Measurements from ENCODE around the gene FCER2.
A peak's percentile ranks its signal among the peaks of the same experiment; 100 is the strongest.

FCER2 gene

DNA sequence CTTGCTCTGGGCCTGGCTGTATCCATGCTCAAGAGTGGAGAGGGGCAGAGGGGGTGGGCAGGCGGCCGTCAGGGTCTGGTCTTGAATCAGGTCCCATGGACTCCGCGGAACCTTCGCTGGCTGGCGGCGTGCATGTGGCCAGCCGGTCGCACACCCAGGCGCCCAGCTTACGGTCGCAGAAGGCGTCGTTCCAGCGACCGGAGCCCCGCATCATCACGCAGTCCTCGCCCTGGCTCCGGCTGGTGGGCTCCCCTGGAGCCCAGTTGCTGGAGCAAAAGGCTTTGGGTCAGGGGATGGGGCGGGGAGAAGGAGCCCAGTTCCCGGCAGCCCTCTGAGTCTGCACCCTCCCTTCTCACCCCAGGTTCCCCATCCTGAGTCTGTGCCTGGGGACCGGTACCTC lies 12.8 kb downstream of the FCER2 start:
- Histone ChIP-seq H3K27me3 (ENCODE audit: control insufficient read depth, insufficient read depth, low read length, poor library complexity, severe bottlenecking) (no peaks in the 10 kb centered on the region), H3K4me3 (ENCODE audit: insufficient read depth, low read depth, low read length) (no peak overlapping the region), H3K9me3 (ENCODE audit: control insufficient read depth, low read length) (no peaks in the 10 kb centered on the region), H3K4me1 (ENCODE audit: control insufficient read depth, insufficient read depth, low read length) (no peaks in the 10 kb centered on the region), H3K36me3 (ENCODE audit: control insufficient read depth, insufficient read depth, low read length) (peaks cover 3% of the 10 kb centered on the region), H3K27ac (ENCODE audit: insufficient read depth, low read depth, low read length, poor library complexity, severe bottlenecking) (no peak overlapping the region)
- WGBS, 2 experiments, result 85 to 86% methylated on average over 22 to 23 of the region's 23 CpGs

DNA sequence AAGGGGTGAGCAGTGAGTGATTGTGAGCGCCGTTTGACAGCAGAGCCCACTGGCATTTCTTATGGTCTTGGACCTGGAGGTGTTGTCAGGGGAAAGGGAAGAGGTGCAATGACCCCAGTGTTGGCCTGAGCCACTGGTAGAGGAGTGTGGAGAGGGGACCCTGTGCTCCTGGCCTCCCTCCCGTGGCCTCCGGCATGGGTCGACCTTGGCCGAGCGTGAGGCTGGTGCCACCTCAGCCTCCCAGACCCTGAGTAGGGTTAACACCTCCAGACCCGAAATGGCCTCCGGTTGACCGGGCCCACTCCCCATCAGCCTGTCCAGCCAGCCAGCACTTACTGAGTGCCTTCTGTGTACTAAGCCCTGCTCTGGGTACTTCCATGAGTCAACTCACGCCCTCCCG lies 14.8 kb downstream of the FCER2 start:
- no peaks in the 10 kb centered on the region for H3K9me3 ChIP-seq (ENCODE audit: control insufficient read depth, low read length)
- H3K36me3 ChIP-seq (ENCODE audit: control insufficient read depth, insufficient read depth, low read length), result peaks cover 21% of the 10 kb centered on the region
- H3K27ac ChIP-seq (ENCODE audit: insufficient read depth, low read depth, low read length, poor library complexity, severe bottlenecking), result no peak overlapping the region
- H3K4me1 ChIP-seq (ENCODE audit: control insufficient read depth, insufficient read depth, low read length), result no peaks in the 10 kb centered on the region
- H3K4me3 ChIP-seq (ENCODE audit: insufficient read depth, low read depth, low read length), result no peak overlapping the region
- 89 to 92% methylated on average over 12 of the region's 12 CpGs for WGBS, 2 experiments
- no peaks in the 10 kb centered on the region for H3K27me3 ChIP-seq (ENCODE audit: control insufficient read depth, insufficient read depth, low read length, poor library complexity, severe bottlenecking)

DNA sequence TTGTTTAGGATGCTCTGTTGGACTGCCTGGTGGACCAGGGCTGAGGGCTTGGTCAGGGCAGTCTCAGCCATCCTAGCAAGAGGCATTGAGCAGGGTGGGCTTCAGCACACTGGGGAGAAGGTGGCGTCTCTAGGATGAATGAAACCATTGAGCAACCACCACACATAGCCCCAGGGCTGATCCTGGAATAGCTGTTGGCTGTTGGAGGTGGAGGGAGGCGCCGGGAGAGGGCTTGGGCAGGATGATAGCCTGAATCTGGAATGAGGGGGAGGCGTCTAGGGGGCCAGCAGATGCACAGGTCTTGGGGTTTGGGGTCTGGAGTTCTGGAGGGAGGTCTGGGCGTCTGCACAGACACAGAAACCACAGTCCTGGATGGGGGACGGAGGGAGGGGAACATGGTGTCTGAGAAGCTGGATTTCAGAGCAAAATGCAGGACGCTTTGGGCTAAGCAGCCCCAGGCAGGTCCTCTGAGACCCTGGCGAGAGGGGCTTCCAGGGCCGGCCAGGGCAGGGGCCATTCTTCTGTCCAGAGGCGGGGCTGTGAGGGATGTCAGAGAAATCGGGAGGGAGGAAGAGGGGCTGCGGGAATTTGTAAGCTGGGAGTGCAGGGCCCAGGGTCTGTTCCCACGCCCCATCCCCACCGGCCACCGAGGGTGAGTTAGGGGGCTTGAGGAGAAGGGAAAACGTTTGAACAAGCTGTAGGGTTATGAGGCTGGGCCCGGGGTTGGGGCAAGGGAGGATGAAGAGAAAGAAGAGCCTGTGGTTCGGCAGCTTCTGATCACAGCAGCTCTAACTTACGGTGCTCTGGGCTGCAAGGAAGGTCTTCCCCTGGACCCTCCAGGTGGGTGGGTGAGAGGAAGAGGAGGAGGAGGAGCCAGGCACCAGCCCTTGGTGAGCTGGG lies 16.1 kb downstream of the FCER2 start:
- WGBS, 2 experiments, result 67 to 68% methylated on average over 19 of the region's 19 CpGs
- no peaks in the 10 kb centered on the region for H3K27me3 ChIP-seq (ENCODE audit: control insufficient read depth, insufficient read depth, low read length, poor library complexity, severe bottlenecking)
- H3K4me1 ChIP-seq (ENCODE audit: control insufficient read depth, insufficient read depth, low read length), result no peaks in the 10 kb centered on the region
- no peak overlapping the region for H3K4me3 ChIP-seq (ENCODE audit: insufficient read depth, low read depth, low read length)
- no peaks in the 10 kb centered on the region for H3K9me3 ChIP-seq (ENCODE audit: control insufficient read depth, low read length)
- H3K36me3 ChIP-seq (ENCODE audit: control insufficient read depth, insufficient read depth, low read length), result peaks cover 22% of the 10 kb centered on the region
- no peak overlapping the region for H3K27ac ChIP-seq (ENCODE audit: insufficient read depth, low read depth, low read length, poor library complexity, severe bottlenecking)

DNA sequence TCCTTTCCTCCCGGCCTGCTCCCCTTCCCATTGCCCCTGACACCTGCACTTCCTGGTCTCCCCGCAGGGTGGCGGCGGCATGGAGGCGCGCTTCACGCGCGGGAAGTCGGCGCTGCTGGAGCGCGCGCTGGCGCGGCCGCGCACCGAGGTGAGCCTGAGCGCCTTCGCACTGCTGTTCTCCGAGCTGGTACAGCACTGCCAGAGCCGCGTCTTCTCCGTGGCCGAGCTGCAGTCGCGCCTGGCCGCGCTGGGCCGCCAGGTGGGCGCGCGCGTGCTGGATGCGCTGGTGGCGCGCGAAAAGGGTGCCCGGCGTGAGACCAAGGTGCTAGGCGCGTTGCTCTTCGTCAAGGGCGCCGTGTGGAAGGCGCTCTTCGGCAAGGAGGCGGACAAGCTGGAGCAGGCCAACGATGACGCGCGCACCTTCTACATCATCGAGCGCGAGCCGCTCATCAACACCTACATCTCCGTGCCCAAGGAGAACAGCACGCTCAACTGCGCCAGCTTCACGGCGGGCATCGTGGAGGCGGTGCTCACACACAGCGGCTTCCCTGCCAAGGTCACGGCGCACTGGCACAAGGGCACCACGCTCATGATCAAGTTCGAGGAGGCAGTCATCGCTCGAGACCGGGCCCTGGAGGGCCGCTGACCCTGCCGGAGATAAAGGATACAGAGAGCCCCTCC lies 19.6 kb downstream of the FCER2 start:
- peaks cover 21% of the 10 kb centered on the region for H3K27me3 ChIP-seq (ENCODE audit: control insufficient read depth, insufficient read depth, low read length, poor library complexity, severe bottlenecking)
- H3K9me3 ChIP-seq (ENCODE audit: control insufficient read depth, low read length), result no peaks in the 10 kb centered on the region
- H3K4me1 ChIP-seq (ENCODE audit: control insufficient read depth, insufficient read depth, low read length), result peaks cover 3% of the 10 kb centered on the region
- no peak overlapping the region for H3K27ac ChIP-seq (ENCODE audit: insufficient read depth, low read depth, low read length, poor library complexity, severe bottlenecking)
- H3K36me3 ChIP-seq (ENCODE audit: control insufficient read depth, insufficient read depth, low read length), result peaks cover 22% of the 10 kb centered on the region
- peak overlapping the region; percentile 98 for H3K4me3 ChIP-seq (ENCODE audit: insufficient read depth, low read depth, low read length)
- 94 to 96% methylated on average over 74 of the region's 74 CpGs for WGBS, 2 experiments

DNA sequence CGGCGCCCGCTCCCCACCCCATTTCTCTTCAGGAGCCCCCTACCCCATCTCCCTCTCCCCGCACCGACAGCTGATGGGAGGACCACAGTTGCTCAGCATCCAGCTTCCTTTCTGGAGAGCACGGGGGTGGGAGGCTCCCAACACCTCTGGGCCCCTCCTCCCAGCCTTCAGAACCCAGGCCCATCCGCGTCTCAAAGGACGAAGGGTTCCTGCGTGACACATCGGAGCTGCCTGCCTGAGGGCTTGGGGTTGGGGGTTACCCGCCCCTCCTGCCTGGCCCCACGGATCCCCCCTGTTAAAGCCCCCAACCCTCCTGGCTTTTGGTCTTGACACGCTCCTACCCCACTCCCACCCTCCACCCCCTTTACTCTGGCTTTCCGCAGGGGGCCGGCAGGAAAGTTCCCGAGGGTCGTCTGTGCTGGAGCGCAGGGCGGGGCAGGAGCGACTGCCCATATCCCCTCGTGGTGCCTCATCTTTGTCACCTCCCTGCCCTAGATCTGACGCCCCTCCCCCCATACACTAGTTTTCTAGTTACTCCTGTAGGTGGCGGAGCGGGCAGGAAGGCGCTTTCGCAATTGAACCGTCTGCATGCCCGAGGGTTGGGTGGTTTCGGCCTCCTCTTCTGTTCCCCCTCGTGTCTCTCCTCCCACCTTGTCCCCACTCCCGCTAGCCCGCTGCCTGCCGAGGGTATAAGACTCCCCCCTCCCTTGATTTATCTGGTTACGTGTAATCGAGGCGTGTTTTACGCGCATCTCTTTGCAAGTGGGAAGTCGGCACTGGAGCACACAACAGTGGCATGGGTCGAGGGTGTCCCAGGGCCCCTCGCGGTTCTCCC lies 20.4 kb downstream of the FCER2 start:
- peak overlapping the region; percentile 98 for H3K4me3 ChIP-seq (ENCODE audit: insufficient read depth, low read depth, low read length)
- peaks cover 22% of the 10 kb centered on the region for H3K36me3 ChIP-seq (ENCODE audit: control insufficient read depth, insufficient read depth, low read length)
- no peaks in the 10 kb centered on the region for H3K9me3 ChIP-seq (ENCODE audit: control insufficient read depth, low read length)
- peaks cover 3% of the 10 kb centered on the region for H3K4me1 ChIP-seq (ENCODE audit: control insufficient read depth, insufficient read depth, low read length)
- WGBS, 2 experiments, result 24 to 25% methylated on average over 43 of the region's 43 CpGs
- peaks cover 28% of the 10 kb centered on the region for H3K27me3 ChIP-seq (ENCODE audit: control insufficient read depth, insufficient read depth, low read length, poor library complexity, severe bottlenecking)
- no peak overlapping the region for H3K27ac ChIP-seq (ENCODE audit: insufficient read depth, low read depth, low read length, poor library complexity, severe bottlenecking)

DNA sequence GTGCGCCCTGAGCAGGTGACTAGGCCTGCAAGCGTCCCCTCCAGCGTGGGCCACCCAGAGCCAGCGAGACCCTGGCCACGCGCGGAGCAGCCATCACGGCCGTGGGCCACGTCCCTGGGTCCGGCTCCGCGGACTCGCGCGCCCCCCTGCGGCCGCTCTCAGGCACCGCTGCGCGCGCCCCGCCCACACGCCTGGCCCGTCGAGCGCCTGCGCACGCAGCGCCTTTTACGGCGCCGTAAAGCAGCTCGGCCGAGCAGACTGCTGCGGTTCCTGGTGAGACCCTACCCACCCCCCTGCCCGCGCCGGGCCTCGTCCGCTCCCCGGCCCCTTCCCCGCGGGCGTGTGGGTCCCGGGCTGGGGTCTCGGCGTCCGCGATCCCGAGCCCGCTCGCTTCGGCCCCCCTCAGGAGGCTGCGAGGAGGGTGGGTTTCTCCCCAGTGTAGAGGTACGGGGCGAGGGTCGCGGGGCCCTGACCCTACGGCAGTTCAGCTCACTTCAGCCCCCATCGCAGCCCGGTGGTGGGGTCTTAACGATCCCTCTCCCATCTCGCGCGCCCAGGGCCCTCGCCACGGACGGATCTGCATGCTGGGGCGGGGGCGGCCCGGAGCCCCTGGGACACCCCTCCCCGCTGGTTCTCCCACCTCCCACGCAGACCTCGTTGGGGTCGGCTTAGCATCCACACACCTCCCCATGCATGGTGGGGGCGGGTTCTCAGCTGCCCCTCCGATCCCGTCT lies 21.2 kb downstream of the FCER2 start, which contains the start of gene TRAPPC5:
TSS of gene TRAPPC5 (plus strand) at position 228 of the 734 bp plus-strand sequence. CDS start 1,421 bp downstream, outside the sequence.
- Histone ChIP-seq H3K27me3 (ENCODE audit: control insufficient read depth, insufficient read depth, low read length, poor library complexity, severe bottlenecking) (peaks cover 36% of the 10 kb centered on the region), H3K4me3 (ENCODE audit: insufficient read depth, low read depth, low read length) (peak within 1 kb of the TSS; percentile 98), H3K27ac (ENCODE audit: insufficient read depth, low read depth, low read length, poor library complexity, severe bottlenecking) (no peak within 1 kb of the TSS), H3K36me3 (ENCODE audit: control insufficient read depth, insufficient read depth, low read length) (peaks cover 22% of the 10 kb centered on the region), H3K4me1 (ENCODE audit: control insufficient read depth, insufficient read depth, low read length) (peaks cover 3% of the 10 kb centered on the region), H3K9me3 (ENCODE audit: control insufficient read depth, low read length) (no peaks in the 10 kb centered on the region)
- WGBS, 2 experiments, result 0% methylated on average over 79 of the region's 79 CpGs

DNA sequence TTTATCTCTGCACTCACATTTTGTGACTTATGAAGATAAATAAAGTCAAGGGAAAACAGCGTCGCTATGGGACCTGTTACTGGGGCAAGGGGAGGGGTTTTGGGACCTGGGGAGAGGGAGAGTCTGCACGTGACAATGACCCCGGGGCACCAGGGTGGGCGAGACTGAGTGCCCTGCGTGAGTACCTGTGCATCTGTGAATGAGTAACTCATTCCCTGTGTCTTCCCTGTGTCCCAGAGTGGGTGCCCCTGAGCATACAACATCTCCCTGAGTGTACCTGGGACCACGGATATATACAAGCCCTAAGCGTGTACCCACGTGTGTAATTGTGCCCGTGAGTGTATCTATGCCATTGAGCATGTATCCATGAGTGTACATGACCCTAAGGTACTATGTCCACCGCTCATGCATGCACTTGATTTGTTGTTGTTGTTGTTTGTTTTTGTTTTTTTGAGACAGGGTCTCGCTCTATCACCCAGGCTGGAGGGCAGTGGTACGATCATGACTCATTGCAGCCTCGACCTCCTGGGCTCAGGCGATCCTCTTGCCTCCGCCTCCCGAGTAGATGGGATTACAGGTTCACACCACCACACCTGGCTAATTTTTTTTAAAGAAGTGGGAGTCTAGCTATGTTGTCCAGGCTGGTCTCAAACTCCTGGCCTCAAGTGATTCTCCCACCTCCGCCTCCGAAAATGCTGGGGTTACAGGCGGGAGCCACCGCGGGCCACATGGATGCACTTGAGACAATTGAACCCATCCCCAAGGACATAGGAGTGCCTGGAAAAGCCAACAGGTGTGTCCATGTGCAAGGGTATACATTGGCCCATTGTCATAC lies 21.9 kb downstream of the FCER2 start:
- 58 to 62% methylated on average over 22 of the region's 22 CpGs for whole genome bisulfite sequencing, 2 experiments
- Histone ChIP-seq H3K27ac (ENCODE audit: insufficient read depth, low read depth, low read length, poor library complexity, severe bottlenecking) (no peak overlapping the region), H3K36me3 (ENCODE audit: control insufficient read depth, insufficient read depth, low read length) (peaks cover 22% of the 10 kb centered on the region), H3K27me3 (ENCODE audit: control insufficient read depth, insufficient read depth, low read length, poor library complexity, severe bottlenecking) (peaks cover 38% of the 10 kb centered on the region), H3K4me1 (ENCODE audit: control insufficient read depth, insufficient read depth, low read length) (peaks cover 3% of the 10 kb centered on the region), H3K9me3 (ENCODE audit: control insufficient read depth, low read length) (no peaks in the 10 kb centered on the region), H3K4me3 (ENCODE audit: insufficient read depth, low read depth, low read length) (peak overlapping the region; percentile 98)

DNA sequence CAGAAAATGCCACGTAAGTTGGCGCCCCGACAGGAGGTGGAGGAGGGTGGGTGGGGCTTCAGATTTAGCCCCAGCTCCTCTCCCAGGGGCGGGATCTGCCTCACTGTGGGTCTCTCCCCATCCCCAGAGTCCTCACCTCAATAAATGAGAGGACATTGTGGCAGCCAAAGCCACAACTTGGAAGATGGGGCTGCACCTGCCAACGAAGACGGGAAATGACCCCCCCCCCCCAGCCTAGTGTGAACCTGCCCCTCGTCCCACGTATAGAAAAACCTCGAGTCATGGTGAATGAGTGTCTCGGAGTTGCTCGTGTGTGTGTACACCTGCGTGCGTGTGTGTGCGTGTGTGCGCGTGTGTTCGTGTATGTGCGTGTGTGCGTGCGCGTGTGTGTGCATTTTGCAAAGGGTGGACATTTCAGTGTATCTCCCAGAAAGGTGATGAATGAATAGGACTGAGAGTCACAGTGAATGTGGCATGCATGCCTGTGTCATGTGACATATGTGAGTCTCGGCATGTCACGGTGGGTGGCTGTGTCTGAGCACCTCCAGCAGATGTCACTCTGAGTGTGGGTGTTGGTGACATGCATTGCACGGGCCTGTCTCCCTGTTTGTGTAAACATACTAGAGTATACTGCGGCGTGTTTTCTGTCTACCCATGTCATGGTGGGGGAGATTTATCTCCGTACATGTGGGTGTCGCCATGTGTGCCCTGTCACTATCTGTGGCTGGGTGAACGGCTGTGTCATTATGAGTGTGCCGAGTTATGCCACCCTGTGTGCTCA lies 22.8 kb downstream of the FCER2 start:
- H3K27me3 ChIP-seq (ENCODE audit: control insufficient read depth, insufficient read depth, low read length, poor library complexity, severe bottlenecking), result peaks cover 38% of the 10 kb centered on the region
- no peak overlapping the region for H3K4me3 ChIP-seq (ENCODE audit: insufficient read depth, low read depth, low read length)
- no peaks in the 10 kb centered on the region for H3K9me3 ChIP-seq (ENCODE audit: control insufficient read depth, low read length)
- 82% methylated on average over 30 of the region's 30 CpGs for WGBS, 2 experiments
- peaks cover 3% of the 10 kb centered on the region for H3K4me1 ChIP-seq (ENCODE audit: control insufficient read depth, insufficient read depth, low read length)
- no peak overlapping the region for H3K27ac ChIP-seq (ENCODE audit: insufficient read depth, low read depth, low read length, poor library complexity, severe bottlenecking)
- H3K36me3 ChIP-seq (ENCODE audit: control insufficient read depth, insufficient read depth, low read length), result peaks cover 19% of the 10 kb centered on the region
